Progenitor cell of endocrine pancreas (in vitro differentiated cells): Measurements from ENCODE around the gene ARHGAP15. TPM values are rescaled to one million over a fixed set of nuclear protein-coding genes. Genes with fewer than 3 reads are reported as not detected.
"Not testable (repeated sequence)": the region's sequence is repeated elsewhere in the genome, so short reads cannot be mapped to it uniquely, and the experiment has no call there.

Experiments used
- DNase-seq: peaks from one replicate; pipeline ENCODE4 v3.0.0; 2021; ENCODE audit warnings: low spot score; ENCODE audit not compliant: unreplicated experiment
- H3K27ac Mint-ChIP-seq: 2 replicates; pipeline ENCODE4 v1.8.0; 2021; ENCODE audit warnings: mild to moderate bottlenecking, moderate library complexity, mixed read lengths
- H3K27me3 Mint-ChIP-seq: 2 replicates; pipeline ENCODE4 v1.8.0; 2021; ENCODE audit warnings: mixed read lengths
- H3K36me3 Mint-ChIP-seq: 2 replicates; pipeline ENCODE4 v1.8.0; 2022; ENCODE audit warnings: mixed read lengths; ENCODE audit not compliant: insufficient read depth
- H3K4me1 Mint-ChIP-seq: 2 replicates; pipeline ENCODE4 v1.8.0; 2021; ENCODE audit warnings: low read depth, mixed read lengths
- H3K4me3 Mint-ChIP-seq: 2 replicates; pipeline ENCODE4 v1.8.0; 2021; ENCODE audit warnings: low read depth, mild to moderate bottlenecking, moderate library complexity, mixed read lengths
- H3K9me3 Mint-ChIP-seq: 2 replicates; pipeline ENCODE4 v1.8.0; 2021; ENCODE audit warnings: low read depth, mixed read lengths
- CTCF ChIP-seq: fragments of 200-600 bp; sonication (generic); IDR thresholded peaks from one replicate; pipeline ENCODE4 v1.5.0; 2021; ENCODE audit warnings: antibody characterized with exemption, mild to moderate bottlenecking; ENCODE audit not compliant: unreplicated experiment
- total RNA-seq: library from RNA; stranded (reverse); gene quantifications from 2 replicates; pipeline ENCODE4 v1.2.1, GENCODE V29; 2021

The ARHGAP15 gene
- total RNA-seq, 1 donor from 2014 or later = not detected

DNA sequence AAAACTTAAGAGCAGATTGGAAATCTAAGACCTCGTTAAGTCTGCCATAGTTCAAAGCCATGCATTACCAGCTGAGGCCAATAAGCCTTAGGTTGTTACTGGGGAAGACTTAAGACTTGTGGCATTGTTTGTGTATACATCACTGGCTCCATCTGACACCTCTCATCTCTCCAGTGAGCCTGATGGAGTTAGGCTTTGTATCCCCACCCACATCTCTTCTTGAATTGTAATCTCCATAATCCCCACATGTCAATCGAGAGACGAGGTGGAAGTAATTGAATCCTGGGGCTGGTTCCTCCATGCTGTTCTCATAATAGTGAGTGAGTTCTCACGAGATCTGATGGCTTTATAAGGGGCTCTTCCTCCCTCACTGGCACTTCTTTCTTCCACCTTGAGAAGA lies 404.6 kb downstream of the ARHGAP15 start:
- Mint-ChIP-seq H3K27ac (no peak overlapping the region), H3K9me3 (no peaks in the 10 kb centered on the region), H3K27me3 (peaks cover 4% of the 10 kb centered on the region), H3K4me1 (no peaks in the 10 kb centered on the region), H3K36me3 (no peaks in the 10 kb centered on the region), H3K4me3 (no peak overlapping the region)
- DNase-seq = no peak
- TF ChIP-seq CTCF = no peak

- H3K9me3 Mint-ChIP-seq = peaks cover 11% of the 10 kb centered on the region
- no peak for DNase-seq
- no peaks in the 10 kb centered on the region for H3K4me1 Mint-ChIP-seq
- H3K4me3 Mint-ChIP-seq = no peak overlapping the region
- H3K27ac Mint-ChIP-seq = no peak overlapping the region
- TF ChIP-seq CTCF = no peak
- H3K27me3 Mint-ChIP-seq = peaks cover 4% of the 10 kb centered on the region
- H3K36me3 Mint-ChIP-seq = no peaks in the 10 kb centered on the region
Measured at GRCh38 chr2:143535802-143536201, 406.6 kb downstream of the ARHGAP15 start.

DNA sequence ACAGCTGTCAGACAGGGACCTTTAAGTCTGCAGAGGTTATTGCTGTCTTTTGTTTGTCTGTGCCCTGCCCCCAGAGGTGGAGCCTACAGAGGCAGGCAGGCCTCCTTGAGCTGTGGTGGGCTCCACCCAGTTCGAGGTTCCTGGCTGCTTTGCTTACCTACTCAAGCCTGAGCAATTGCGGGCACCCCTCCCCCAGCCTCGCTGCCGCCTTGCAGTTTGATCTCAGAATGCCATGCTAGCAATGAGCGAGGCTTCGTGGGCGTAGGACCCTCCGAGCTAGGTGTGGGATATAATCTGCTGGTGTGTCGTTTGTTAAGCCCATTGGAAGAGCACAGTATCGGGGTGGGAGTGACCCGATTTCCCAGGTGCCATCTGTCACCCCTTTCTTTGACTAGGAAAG lies 412.7 kb downstream of the ARHGAP15 start:
- not testable (repeated sequence) for H3K4me3 Mint-ChIP-seq, H3K4me1 Mint-ChIP-seq, H3K36me3 Mint-ChIP-seq, H3K27ac Mint-ChIP-seq, DNase-seq, H3K27me3 Mint-ChIP-seq
- peaks cover 18% of the 10 kb centered on the region for H3K9me3 Mint-ChIP-seq

- DNase-seq = no peak
- H3K9me3 Mint-ChIP-seq = peaks cover 11% of the 10 kb centered on the region
- no peak overlapping the region for H3K4me3 Mint-ChIP-seq
- no peak for TF ChIP-seq CTCF
- H3K36me3 Mint-ChIP-seq = no peaks in the 10 kb centered on the region
- H3K4me1 Mint-ChIP-seq = no peaks in the 10 kb centered on the region
- H3K27me3 Mint-ChIP-seq = no peaks in the 10 kb centered on the region
- H3K27ac Mint-ChIP-seq = no peak overlapping the region
Measured at GRCh38 chr2:143545059-143545948, 416.1 kb downstream of the ARHGAP15 start.

DNA sequence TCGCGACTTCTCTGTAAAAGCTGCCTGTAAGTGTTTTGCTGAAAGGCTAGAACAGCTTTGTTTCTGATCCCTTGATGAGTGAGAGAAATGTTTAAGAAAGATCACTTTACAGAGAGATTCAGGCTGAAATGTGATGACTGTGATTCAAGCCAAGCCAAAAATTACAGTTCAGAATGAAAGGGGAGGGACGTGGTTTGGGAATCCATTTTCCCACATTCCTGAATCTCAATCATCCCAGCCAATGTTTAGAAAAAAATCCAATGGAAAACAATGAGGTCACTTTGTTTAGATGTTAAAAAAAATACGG lies 416.7 kb downstream of the ARHGAP15 start:
- H3K4me1 Mint-ChIP-seq = no peaks in the 10 kb centered on the region
- H3K9me3 Mint-ChIP-seq = peaks cover 6% of the 10 kb centered on the region
- H3K36me3 Mint-ChIP-seq = no peaks in the 10 kb centered on the region
- H3K27ac Mint-ChIP-seq = no peak overlapping the region
- TF ChIP-seq CTCF = no peak
- no peak overlapping the region for H3K4me3 Mint-ChIP-seq
- H3K27me3 Mint-ChIP-seq = no peaks in the 10 kb centered on the region
- no peak for DNase-seq

- no peak for TF ChIP-seq CTCF
- no peak overlapping the region for H3K27ac Mint-ChIP-seq
- H3K36me3 Mint-ChIP-seq = no peaks in the 10 kb centered on the region
Measured at GRCh38 chr2:143548032-143548431, 418.8 kb downstream of the ARHGAP15 start.

More at GRCh38 chr2:143548032-143548431, 418.8 kb downstream of the ARHGAP15 start:
- Mint-ChIP-seq H3K4me1 (no peaks in the 10 kb centered on the region), H3K27me3 (no peaks in the 10 kb centered on the region), H3K9me3 (peaks cover 2% of the 10 kb centered on the region), H3K4me3 (no peak overlapping the region)
- no peak for DNase-seq
